ENCODE measurements around the gene CD200. TPM values are rescaled to one million over a fixed set of nuclear protein-coding genes. Genes with fewer than 3 reads are reported as not detected.

CD200 gene
- total and polyA plus RNA-seq, 10 of the 15 experiments (the other 5 are each of a cell fraction or from before 2014, with no cell fraction given), result 21.2 to 84.3 (median 33.2) TPM

- 43% methylated on average over 12 of the region's 12 CpGs for WGBS (ENCODE audit: insufficient coverage, insufficient replicate concordance, low lambda C conversion rate, missing lambda C conversion rate)
- Histone ChIP-seq H3K79me2 (ENCODE audit: control insufficient read depth, insufficient read depth, low read length) (no peaks in the 10 kb centered on the region), H3K27ac (ENCODE audit: control insufficient read depth, insufficient read depth) (peak overlapping the region; percentile 23), H3K27me3 (replicated peaks in 1 of 2; ENCODE audit: control insufficient read depth in 2 of 2, insufficient read depth in 2 of 2, low read length in 1 of 2) (no peaks in the 10 kb centered on the region), H3K9me3 (replicated peaks; ENCODE audit: control insufficient read depth, insufficient read depth, low read length) (peaks cover 3% of the 10 kb centered on the region; the same call in 1 of the 3 replicates), H3K36me3 (ENCODE audit: control insufficient read depth in 2 of 2, insufficient read depth in 2 of 2, low read length in 1 of 2) (peaks cover 0 to 17% of the 10 kb centered on the region in 2 experiments; a peak in 2 of 4 replicates), H3K4me3 (peak overlapping the region; percentile 34; the same call in 1 of the 2 replicates), H3K4me2 (ENCODE audit: control insufficient read depth, insufficient read depth) (peak overlapping the region; percentile 48), H3K9ac (ENCODE audit: control insufficient read depth, insufficient read depth, low read length) (peak overlapping the region; percentile 41; the same call in 1 of the 2 replicates), H2AFZ (ENCODE audit: control insufficient read depth, low read depth, low read length) (peak overlapping the region; percentile 67), H4K20me1 (ENCODE audit: control insufficient read depth, insufficient read depth) (no peaks in the 10 kb centered on the region), H3K4me1 (ENCODE audit: control insufficient read depth, insufficient read depth, low read length) (peaks cover 15% of the 10 kb centered on the region)
- DNase-seq (ENCODE audit: low read depth, low spot score) (no peak), FAIRE-seq (no peak), ATAC-seq (peak; percentile 73)
- in situ Hi-C loops (cut with MboI) (no loop called here), intact Hi-C loops (cut with micrococcal nuclease; ENCODE audit: unreplicated experiment) (no loop called here)
- CTCF ChIA-PET, result interaction anchor here (0.9 kb wide), 1 partner anchor 12 kb away, joined by 3 read pairs; no protein-coding TSS in a partner anchor
- no TSS peak for BruUV-seq (replicated peaks)
- RAD21 ChIA-PET (ENCODE audit: unreplicated experiment), result interaction anchor here (0.6 kb wide), 1 partner anchor 84 kb away, joined by 3 read pairs; no protein-coding TSS in a partner anchor
- SMC1A ChIA-PET (ENCODE audit: uncharacterized antibody, unreplicated experiment), result interaction anchor here (1.0 to 1.2 kb wide), 2 partner anchors 16 to 21 kb away, joined by 3 read pairs; no protein-coding TSS in a partner anchor
- POLR2A ChIA-PET, result interaction anchor here (0.5 to 1.9 kb wide), 2 partner anchors 21 to 26 kb away, joined by 3 to 4 read pairs; no protein-coding TSS in a partner anchor
- TF ChIP-seq WRNIP1 (IDR thresholded peaks at IDR 0.05; ENCODE audit: borderline replicate concordance, low read depth, low read length) (no peak), POLR2AphosphoS2 (IDR thresholded peaks at IDR 0.05; ENCODE audit: low read depth, low read length) (0 out of 2 replicates have a peak, but pooled peaks have one; percentile 34), SMAD5 (IDR thresholded peaks at IDR 0.05; ENCODE audit: low read depth) (no peak), NFYA (IDR thresholded peaks at IDR 0.05; ENCODE audit: borderline replicate concordance, low read depth, low read length) (no peak), ELK1 (IDR thresholded peaks at IDR 0.05; ENCODE audit: low read depth, low read length) (no peak), PRDM15 (CRISPR knock-in tag; IDR thresholded peaks at IDR 0.05) (no peak), BCL3 (IDR thresholded peaks at IDR 0.05; ENCODE audit: borderline replicate concordance, insufficient read depth, low read depth, low read length, poor library complexity, severe bottlenecking) (peak; percentile 56), CHD2 (IDR thresholded peaks at IDR 0.05; ENCODE audit: borderline replicate concordance, low read depth, low read length) (no peak), SIX5 (IDR thresholded peaks at IDR 0.05; ENCODE audit: low read depth, low read length, severe bottlenecking) (no peak), FOXK2 (IDR thresholded peaks at IDR 0.05) (no peak), ESRRA (IDR thresholded peaks at IDR 0.05; ENCODE audit: low read length) (no peak), MAX (IDR thresholded peaks at IDR 0.05; ENCODE audit: low read depth, low read length) (no peak), POU2F2 (IDR thresholded peaks at IDR 0.05; ENCODE audit: borderline replicate concordance, low read depth, low read length) (no peak), CBX5 (IDR thresholded peaks at IDR 0.05; ENCODE audit: low read depth) (no peak), HDGF (IDR thresholded peaks at IDR 0.05) (no peak), SMC3 (IDR thresholded peaks at IDR 0.05; ENCODE audit: borderline replicate concordance, low read length) (no peak), CHD4 (IDR thresholded peaks at IDR 0.05) (no peak)
These were observed 25.2 kb downstream of the CD200 start for GRCh38 chr3:112357930-112358780.

Measured in GM12878 (cell line).